Ovary (tissue), 9 donors: ENCODE results near the gene BRIP1. TPM values are rescaled to one million over a fixed set of nuclear protein-coding genes. Genes with fewer than 3 reads are reported as not detected.

Source experiments
- DNase-seq, 5 donors: peaks; one replicate each; pipeline ENCODE4 v3.0.0-alpha.2; 2019 to 2020
- H3K27ac ChIP-seq, 2 donors: fragments of 200-600 bp; one replicate each; pipeline versions ENCODE4 v1.5.1 to v1.8.0; 2019 to 2022
- H3K27me3 ChIP-seq: fragments of 200-600 bp; one replicate; pipeline ENCODE4 v1.8.0; 2022
- H3K36me3 ChIP-seq: fragments of 200-600 bp; sonication (generic); one replicate; pipeline ENCODE4 v1.5.1; 2019
- H3K4me1 ChIP-seq: one replicate; pipeline ENCODE4 v1.8.1; 2013; ENCODE audit warnings: mild to moderate bottlenecking, moderate library complexity; ENCODE audit not compliant: insufficient read depth
- H3K4me3 ChIP-seq: fragments of 200-600 bp; sonication (generic); one replicate; pipeline ENCODE4 v1.5.1; 2017
- H3K9me3 ChIP-seq, 2 donors: fragments of 200-600 bp in 1 of 2; sonication (generic) in 1 of 2; one replicate each; pipeline versions ENCODE4 v1.5.1 to v1.8.1; 2013 to 2019; ENCODE audit warnings: mild to moderate bottlenecking in 1 of 2, moderate library complexity in 1 of 2
- EP300 ChIP-seq: sonication (generic); formaldehyde crosslinking; IDR thresholded peaks from one replicate; pipeline ENCODE4 v1.6.1; 2017; ENCODE audit warnings: antibody characterized with exemption
- POLR2A ChIP-seq: fragments of 450-650 bp; IDR thresholded peaks from one replicate; pipeline ENCODE4 v1.6.1; 2017; ENCODE audit warnings: antibody characterized with exemption, mild to moderate bottlenecking, moderate library complexity
- WGBS, 3 donors: extraction: QIAGEN DNeasy Blood & Tissue Kit in 1 of 3; methylation state at CpG; one replicate each; pipeline versions ENCODE4 v1.1.5 to v1.1.7; 2013 to 2017; 5-methylcytosine and 5-hydroxymethylcytosine counted together
- intact Hi-C, 4 donors: fragments of 100-400 bp; cut with DNase I; formaldehyde crosslinking; loops; one replicate each; pipeline versions ENCODE4 v1.11.0 to v1.15.1; 2022 to 2023
- polyA plus RNA-seq, 2 donors: library from polyadenylated mRNA; stranded (reverse); fragments of 200-250 nt in 1 of 2; fragments of 350-450 nt in 1 of 2; fragmentation: Illumina TruSeq in 1 of 2; extraction: RNeasy Lipid Tissue Mini Kit (QIAGEN cat#74804) in 1 of 2; gene quantifications; one replicate each; pipeline ENCODE4 v1.2.3, GENCODE V29; 2013 to 2014
- total RNA-seq, 7 donors: library from RNA; depleted of rRNA in 2 of 7; stranded (reverse); fragments of >200 nt in 2 of 7; fragmentation: NEBNext Ultra II Directional in 3 of 7; extraction: Animal tissue kit (Norgen Biotek cat#: 25700) in 3 of 7; gene quantifications; one replicate each; pipeline versions ENCODE4 v1.1.0 to v1.2.4, GENCODE V29; 2016 to 2023
- TF ChIP-seq, protein P1 (sequence below), 3 donors: fragments of 450-650 bp in 2 of 3; fragments of 200-600 bp in 1 of 3; IDR thresholded peaks; one replicate each; pipeline versions ENCODE4 v1.5.1 to v1.8.0; 2016 to 2022; ENCODE audit warnings: antibody characterized with exemption in 3 of 3, mild to moderate bottlenecking in 1 of 3
- donor health status: DM: no; HTN: no; CAD: no; lungs with moderate emphysema.
- donor health status: DM: no; HTN: no; CAD: no.
- donor health status: Bipolar disorder and iron deficiency.
- donor health status: DM: yes; HTN: yes; CAD: no.
- donor health status: DM: no; HTN: no; CAD: no.
- donor health status: DM: yes; HTN: yes; CAD: no.

The BRIP1 gene
- total and polyA plus RNA-seq, 9 donors = 0.11 to 2.3 (median 1.1) TPM

GRCh38 chr17:61758430-61758829 is 104.9 kb downstream of the BRIP1 start:
- H3K27ac ChIP-seq = no peak overlapping the region
- H3K36me3 ChIP-seq = no peaks in the 10 kb centered on the region
- H3K9me3 ChIP-seq = no peaks in the 10 kb centered on the region
- no peak overlapping the region for H3K4me3 ChIP-seq
- TF ChIP-seq, protein P1, sequence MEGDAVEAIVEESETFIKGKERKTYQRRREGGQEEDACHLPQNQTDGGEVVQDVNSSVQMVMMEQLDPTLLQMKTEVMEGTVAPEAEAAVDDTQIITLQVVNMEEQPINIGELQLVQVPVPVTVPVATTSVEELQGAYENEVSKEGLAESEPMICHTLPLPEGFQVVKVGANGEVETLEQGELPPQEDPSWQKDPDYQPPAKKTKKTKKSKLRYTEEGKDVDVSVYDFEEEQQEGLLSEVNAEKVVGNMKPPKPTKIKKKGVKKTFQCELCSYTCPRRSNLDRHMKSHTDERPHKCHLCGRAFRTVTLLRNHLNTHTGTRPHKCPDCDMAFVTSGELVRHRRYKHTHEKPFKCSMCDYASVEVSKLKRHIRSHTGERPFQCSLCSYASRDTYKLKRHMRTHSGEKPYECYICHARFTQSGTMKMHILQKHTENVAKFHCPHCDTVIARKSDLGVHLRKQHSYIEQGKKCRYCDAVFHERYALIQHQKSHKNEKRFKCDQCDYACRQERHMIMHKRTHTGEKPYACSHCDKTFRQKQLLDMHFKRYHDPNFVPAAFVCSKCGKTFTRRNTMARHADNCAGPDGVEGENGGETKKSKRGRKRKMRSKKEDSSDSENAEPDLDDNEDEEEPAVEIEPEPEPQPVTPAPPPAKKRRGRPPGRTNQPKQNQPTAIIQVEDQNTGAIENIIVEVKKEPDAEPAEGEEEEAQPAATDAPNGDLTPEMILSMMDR (IDR thresholded peaks at IDR 0.05) = no peak
- no peak for TF ChIP-seq POLR2A
- TF ChIP-seq EP300 = no peak
- H3K27me3 ChIP-seq = no peaks in the 10 kb centered on the region
- no peaks in the 10 kb centered on the region for H3K4me1 ChIP-seq
- intact Hi-C loops = no loop called here
- WGBS, 3 donors = 64 to 79% (median 70%) methylated on average over 2 of the region's 2 CpGs
- DNase-seq = no peak

GRCh38 chr17:61757168-61757567 is 106.2 kb downstream of the BRIP1 start:
- no peak for TF ChIP-seq POLR2A
- TF ChIP-seq, protein P1 (IDR thresholded peaks at IDR 0.05) = no peak
- intact Hi-C loops = no loop called here

GRCh38 chr17:61756561-61756960 is 106.8 kb downstream of the BRIP1 start:
- DNase-seq = no peak
- no peak for TF ChIP-seq EP300
- TF ChIP-seq POLR2A = no peak
- TF ChIP-seq, protein P1 (IDR thresholded peaks at IDR 0.05) = no peak
- no peaks in the 10 kb centered on the region for H3K27me3 ChIP-seq
- H3K27ac ChIP-seq = no peak overlapping the region
- 91 to 95% (median 93%) methylated on average over 1 of the region's 1 CpG for WGBS, 3 donors
- H3K36me3 ChIP-seq = no peaks in the 10 kb centered on the region
- intact Hi-C loops = no loop called here
- no peaks in the 10 kb centered on the region for H3K9me3 ChIP-seq
- H3K4me3 ChIP-seq = no peak overlapping the region
- no peaks in the 10 kb centered on the region for H3K4me1 ChIP-seq

More at GRCh38 chr17:61757168-61757567, 106.2 kb downstream of the BRIP1 start:
- Histone ChIP-seq H3K27me3 (no peaks in the 10 kb centered on the region), H3K4me1 (no peaks in the 10 kb centered on the region), H3K9me3 (no peaks in the 10 kb centered on the region), H3K4me3 (no peak overlapping the region), H3K27ac (no peak overlapping the region), H3K36me3 (no peaks in the 10 kb centered on the region)
- no peak for DNase-seq

GRCh38 chr17:61755668-61756067 is 107.7 kb downstream of the BRIP1 start:
- H3K4me1 ChIP-seq = no peaks in the 10 kb centered on the region
- no peaks in the 10 kb centered on the region for H3K27me3 ChIP-seq
- H3K36me3 ChIP-seq = no peaks in the 10 kb centered on the region
- intact Hi-C loops = no loop called here
- no peak for DNase-seq
- H3K9me3 ChIP-seq = no peaks in the 10 kb centered on the region
- no peak overlapping the region for H3K27ac ChIP-seq
- no peak for TF ChIP-seq POLR2A
- TF ChIP-seq, protein P1 (IDR thresholded peaks at IDR 0.05) = no peak
- 94 to 97% (median 96%) methylated on average over 5 of the region's 5 CpGs for WGBS, 3 donors
- H3K4me3 ChIP-seq = no peak overlapping the region

- no peak overlapping the region for H3K27ac ChIP-seq
- intact Hi-C loops = no loop called here
- no peak for TF ChIP-seq EP300
- TF ChIP-seq, protein P1 (IDR thresholded peaks at IDR 0.05) = no peak
- no peak for TF ChIP-seq POLR2A
- DNase-seq = no peak
- no peaks in the 10 kb centered on the region for H3K9me3 ChIP-seq
- H3K4me1 ChIP-seq = no peaks in the 10 kb centered on the region
- H3K36me3 ChIP-seq = no peaks in the 10 kb centered on the region
- H3K27me3 ChIP-seq = no peaks in the 10 kb centered on the region
- no peak overlapping the region for H3K4me3 ChIP-seq
Observed at GRCh38 chr17:61755078-61755477, 108.2 kb downstream of the BRIP1 start.
